HG02884 (cell line): ENCODE results near the gene CYLD.

Source experiments
- ATAC-seq: cut with Tn5 transposase; IDR thresholded peaks from one replicate; pipeline ENCODE4 v1.9.1; 2021; ENCODE audit warnings: mild to moderate bottlenecking, moderate library complexity; ENCODE audit not compliant: unreplicated experiment

The CYLD gene

GRCh38 chr16:50776037-50776436 lies 34.2 kb downstream of the CYLD start:
- no peak for ATAC-seq

- ATAC-seq, result no peak
Measured at GRCh38 chr16:50778284-50779163, 36.6 kb downstream of the CYLD start.

GRCh38 chr16:50781043-50781442 lies 39.2 kb downstream of the CYLD start:
- no peak for ATAC-seq

- no peak for ATAC-seq
Measured at GRCh38 chr16:50781518-50781917, 39.6 kb downstream of the CYLD start.

GRCh38 chr16:50789757-50790156 lies 47.9 kb downstream of the CYLD start:
- no peak for ATAC-seq

GRCh38 chr16:50791522-50791921 lies 49.6 kb downstream of the CYLD start:
- ATAC-seq, result no peak

- ATAC-seq, result no peak
Measured at GRCh38 chr16:50796829-50797228, 54.9 kb downstream of the CYLD start.

GRCh38 chr16:50797456-50797855 lies 55.6 kb downstream of the CYLD start:
- no peak for ATAC-seq

- ATAC-seq, result no peak
Measured at GRCh38 chr16:50800074-50800473, 58.2 kb downstream of the CYLD start.

GRCh38 chr16:50801036-50801435 lies 59.1 kb downstream of the CYLD start:
- ATAC-seq, result no peak

- ATAC-seq, result no peak
Measured at GRCh38 chr16:50802000-50802399, 60.1 kb downstream of the CYLD start.

GRCh38 chr16:50802961-50803360 lies 61.1 kb downstream of the CYLD start:
- no peak for ATAC-seq

GRCh38 chr16:50804290-50804907 lies 62.5 kb downstream of the CYLD start:
- no peak for ATAC-seq

GRCh38 chr16:50806099-50807062 lies 64.5 kb downstream of the CYLD start:
- peak; percentile 87 for ATAC-seq

- ATAC-seq, result no peak
Measured at GRCh38 chr16:50808929-50809538, 67.1 kb downstream of the CYLD start.

GRCh38 chr16:50809561-50809960 lies 67.7 kb downstream of the CYLD start:
- peak; percentile 48 for ATAC-seq

GRCh38 chr16:50810241-50810965 lies 68.5 kb downstream of the CYLD start:
- ATAC-seq, result no peak

GRCh38 chr16:50812046-50812445 lies 70.2 kb downstream of the CYLD start:
- ATAC-seq, result no peak

- ATAC-seq, result no peak
Measured at GRCh38 chr16:50812876-50813466, 71.1 kb downstream of the CYLD start.

GRCh38 chr16:50814052-50814451 lies 72.2 kb downstream of the CYLD start:
- no peak for ATAC-seq
